Measurements from ENCODE around the gene RNF10.

The RNF10 gene

DNA sequence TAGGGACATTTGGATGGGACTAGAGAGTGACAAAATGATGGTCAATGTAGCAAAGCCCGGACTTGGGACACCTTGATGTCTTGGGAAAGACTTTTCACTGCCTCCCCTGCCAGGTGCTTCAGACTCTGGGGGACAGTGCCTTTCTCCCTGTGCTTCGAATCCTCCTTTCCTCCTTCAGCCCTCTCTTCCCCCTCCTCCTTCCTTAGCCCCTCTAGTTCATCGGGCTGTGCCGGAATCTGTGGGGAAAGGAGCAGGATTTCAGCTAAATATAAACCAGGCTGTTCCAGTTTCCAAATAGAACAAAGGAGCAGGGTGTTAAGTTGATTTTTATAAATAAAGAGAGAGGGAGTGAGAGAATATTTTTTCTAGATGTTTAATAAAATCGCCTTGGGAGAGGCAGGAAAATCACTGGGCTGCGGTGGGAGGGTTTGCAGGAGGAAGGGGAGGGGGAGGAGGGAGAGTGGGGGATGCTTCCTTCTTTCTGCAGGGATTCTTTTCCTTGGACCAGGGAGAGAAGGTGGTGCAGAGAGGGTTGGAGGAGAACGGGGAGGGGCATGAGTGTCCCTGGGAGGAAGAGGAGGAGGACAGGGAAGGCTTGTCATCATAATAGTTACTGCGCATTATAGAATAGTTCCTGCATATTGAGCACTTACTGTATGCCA, 84.9 kb downstream of the RNF10 start:
- no peak for DNase-seq

DNA sequence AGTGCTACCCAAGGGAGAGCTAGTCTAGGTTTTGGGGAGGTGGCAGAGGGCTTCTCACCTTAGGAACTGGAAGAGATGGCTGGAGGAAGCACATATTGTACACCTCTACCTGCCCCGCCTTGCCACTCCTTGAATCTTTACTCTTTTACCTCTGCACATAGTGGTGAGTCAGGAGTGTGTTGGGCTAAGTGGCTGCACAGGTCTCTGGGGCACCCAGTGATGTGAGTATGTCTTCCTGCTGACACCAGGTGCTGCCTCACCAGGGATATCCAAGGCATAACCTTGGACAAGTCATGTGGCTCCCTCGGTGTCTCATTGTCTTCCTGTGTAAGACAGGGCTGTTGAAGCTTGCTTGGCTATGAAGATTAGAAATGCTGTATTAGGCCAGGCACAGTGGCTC, 86.5 kb downstream of the RNF10 start:
- DNase-seq: no peak

DNA sequence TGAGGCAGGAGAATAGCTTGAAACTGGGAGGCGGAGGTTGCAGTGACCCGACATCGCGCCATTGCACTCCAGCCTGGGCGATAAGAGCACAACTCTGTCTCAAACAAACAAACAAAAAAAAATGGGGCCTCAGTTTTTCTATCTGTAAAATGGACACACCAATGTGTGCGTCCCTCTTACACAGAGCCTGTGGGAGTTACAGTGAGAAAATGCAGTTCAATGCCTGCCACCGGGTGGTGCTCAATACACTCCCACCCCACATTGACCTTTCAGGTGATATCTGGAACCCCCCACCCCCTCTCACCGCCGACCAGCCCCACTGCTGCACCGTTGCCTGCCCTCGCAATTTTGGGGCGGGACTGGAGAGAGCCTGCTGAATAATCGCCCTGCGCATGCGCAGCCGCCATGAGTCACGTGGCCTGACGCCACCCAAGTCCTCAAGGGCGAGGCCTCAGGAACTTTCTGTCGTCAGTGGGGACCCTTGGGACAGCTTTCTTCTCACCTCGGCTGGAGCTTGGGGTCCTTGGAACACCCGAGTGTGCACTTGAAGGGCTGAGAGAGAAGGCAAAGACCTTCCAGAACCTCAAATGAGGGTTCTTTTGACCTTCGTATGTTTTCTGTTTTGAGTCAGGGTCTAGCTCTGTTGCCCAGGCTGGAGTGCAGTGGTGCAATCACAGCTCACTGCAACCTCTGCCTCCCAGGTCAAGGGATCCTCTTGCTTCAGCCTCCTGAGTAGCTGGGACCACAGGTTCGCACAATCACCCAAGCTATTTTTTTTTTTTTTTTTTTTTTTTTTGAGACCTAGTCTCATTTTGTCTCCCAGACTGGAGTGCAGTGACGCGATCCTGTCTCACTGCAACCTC, 91.6 kb downstream of the RNF10 start:
- peak; percentile 62 for DNase-seq
